ENCODE results near the gene RTKN. TPM values are rescaled to one million over a fixed set of nuclear protein-coding genes. Genes with fewer than 3 reads are reported as not detected.

Gene RTKN
- polyA plus RNA-seq, 1 donor from 2014 or later, result 4.9 TPM

DNA sequence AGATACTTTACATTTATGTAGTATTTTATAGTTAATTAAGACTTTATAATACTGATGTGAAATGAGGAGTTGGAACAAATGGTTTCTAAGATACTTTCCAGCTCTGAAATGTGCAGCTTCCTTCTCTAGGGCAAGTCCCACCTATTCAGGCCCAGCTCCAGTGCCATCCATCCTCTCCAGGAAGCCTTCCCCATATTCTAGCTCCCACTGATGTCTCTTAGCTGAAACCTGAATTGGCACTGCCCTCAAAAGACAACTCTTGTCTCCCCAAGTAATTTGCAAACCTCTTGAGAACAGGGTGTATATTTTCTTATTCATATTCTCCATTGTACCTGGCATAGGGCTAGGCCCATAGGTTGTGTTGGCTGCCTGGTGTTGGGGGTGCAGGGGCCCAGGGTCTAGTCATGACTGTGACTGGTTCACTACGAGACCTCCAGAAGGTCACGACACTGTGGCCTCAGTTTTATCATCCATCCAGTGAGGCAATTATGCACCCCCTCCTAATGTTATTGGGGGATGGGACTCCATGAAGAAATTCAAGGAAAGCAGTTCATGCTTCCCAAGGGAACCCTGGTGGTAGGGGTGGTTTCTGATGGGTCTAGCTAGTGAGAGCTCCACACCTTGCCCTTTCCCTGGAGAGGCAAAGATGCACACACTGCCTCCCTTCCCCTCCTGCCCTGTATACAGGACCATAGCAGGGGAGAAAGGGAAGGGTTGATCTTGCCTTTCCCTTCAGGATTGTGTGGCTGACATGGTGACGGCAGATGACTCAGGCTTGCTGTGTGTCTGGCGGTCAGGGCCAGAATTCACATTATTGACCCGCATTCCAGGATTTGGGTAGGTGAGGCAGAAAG, 17.4 kb downstream of the RTKN start:
- H3K79me2 ChIP-seq (replicated peaks; ENCODE audit: insufficient read depth, low read length), result no peaks in the 10 kb centered on the region
- no peaks in the 10 kb centered on the region for H3K9me2 ChIP-seq (ENCODE audit: insufficient read depth, low read length)
- H3K4me3 ChIP-seq (ENCODE audit: low read length), result no peak overlapping the region
- H4K20me1 ChIP-seq (ENCODE audit: insufficient read depth), result no peaks in the 10 kb centered on the region
- TF ChIP-seq MXI1 (conservative IDR thresholded peaks at IDR 0.05; ENCODE audit: poor library complexity, severe bottlenecking) (no peak), CTCF (IDR thresholded peaks at IDR 0.05; ENCODE audit: poor library complexity, severe bottlenecking) (no peak), REST (IDR thresholded peaks at IDR 0.05; ENCODE audit: borderline replicate concordance) (no peak), TAF1 (IDR thresholded peaks at IDR 0.05; ENCODE audit: low read depth) (no peak), SMC3 (conservative IDR thresholded peaks at IDR 0.05; ENCODE audit: poor library complexity) (no peak), EP300 (conservative IDR thresholded peaks at IDR 0.05; ENCODE audit: poor library complexity, severe bottlenecking) (no peak), EZH2 (IDR thresholded peaks at IDR 0.05; ENCODE audit: borderline replicate concordance, insufficient read depth, low read length, poor library complexity, severe bottlenecking) (no peak), RAD21 (conservative IDR thresholded peaks at IDR 0.05) (no peak), POLR2AphosphoS5 (IDR thresholded peaks at IDR 0.05) (no peak)
- no peak overlapping the region for H3K27ac ChIP-seq (ENCODE audit: low read length)
- H3K27me3 ChIP-seq (ENCODE audit: insufficient read depth, low read depth, low read length), result no peaks in the 10 kb centered on the region
- H2AFZ ChIP-seq (ENCODE audit: low read depth, low read length), result no peak overlapping the region
- no peak overlapping the region for H3K4me2 ChIP-seq (ENCODE audit: low read length)
- no peaks in the 10 kb centered on the region for H3K9me3 ChIP-seq (ENCODE audit: low read length)
- H3K9ac ChIP-seq (ENCODE audit: low read length), result no peak overlapping the region
- H3K36me3 ChIP-seq (ENCODE audit: insufficient read depth, low read length), result no peaks in the 10 kb centered on the region
- H3F3A ChIP-seq (ENCODE audit: insufficient read depth, low read length, poor library complexity, severe bottlenecking), result no peaks in the 10 kb centered on the region

GRCh38 chr2:74423231-74424095, 18.3 kb downstream of the RTKN start:
- Histone ChIP-seq H3K4me3 (ENCODE audit: low read length) (no peak overlapping the region), H4K20me1 (ENCODE audit: insufficient read depth) (no peaks in the 10 kb centered on the region), H3K27ac (ENCODE audit: low read length) (no peak overlapping the region), H2AFZ (ENCODE audit: low read depth, low read length) (no peak overlapping the region), H3K9me2 (ENCODE audit: insufficient read depth, low read length) (no peaks in the 10 kb centered on the region), H3K79me2 (replicated peaks; ENCODE audit: insufficient read depth, low read length) (no peaks in the 10 kb centered on the region), H3K4me2 (ENCODE audit: low read length) (no peak overlapping the region), H3K9ac (ENCODE audit: low read length) (no peak overlapping the region), H3K36me3 (ENCODE audit: insufficient read depth, low read length) (no peaks in the 10 kb centered on the region), H3K9me3 (ENCODE audit: low read length) (no peaks in the 10 kb centered on the region), H3F3A (ENCODE audit: insufficient read depth, low read length, poor library complexity, severe bottlenecking) (no peaks in the 10 kb centered on the region), H3K27me3 (ENCODE audit: insufficient read depth, low read depth, low read length) (no peaks in the 10 kb centered on the region)
- TF ChIP-seq TAF1 (IDR thresholded peaks at IDR 0.05; ENCODE audit: low read depth) (no peak), MXI1 (conservative IDR thresholded peaks at IDR 0.05; ENCODE audit: poor library complexity, severe bottlenecking) (no peak), SMC3 (conservative IDR thresholded peaks at IDR 0.05; ENCODE audit: poor library complexity) (no peak), EZH2 (IDR thresholded peaks at IDR 0.05; ENCODE audit: borderline replicate concordance, insufficient read depth, low read length, poor library complexity, severe bottlenecking) (no peak), REST (IDR thresholded peaks at IDR 0.05; ENCODE audit: borderline replicate concordance) (no peak), RAD21 (conservative IDR thresholded peaks at IDR 0.05) (no peak), EP300 (conservative IDR thresholded peaks at IDR 0.05; ENCODE audit: poor library complexity, severe bottlenecking) (no peak), POLR2AphosphoS5 (IDR thresholded peaks at IDR 0.05) (no peak), CTCF (IDR thresholded peaks at IDR 0.05; ENCODE audit: poor library complexity, severe bottlenecking) (no peak)
